Thoracic aorta (tissue), 2 donors: ENCODE measurements around the gene SALL3. TPM values are rescaled to one million over a fixed set of nuclear protein-coding genes. Genes with fewer than 3 reads are reported as not detected.

Experiments
- ATAC-seq: fragments of 150-250 bp; one replicate; pipeline ENCODE4 v1.8.0; 2017; ENCODE audit warnings: low read depth; ENCODE audit not compliant: insufficient number of reproducible peaks, low FRiP score
- DNase-seq: peaks from one replicate; pipeline ENCODE4 v3.0.0-alpha.2; 2020; ENCODE audit warnings: low spot score
- H3K27ac ChIP-seq, 2 donors: fragments of 200-600 bp; sonication (generic); 1 replicate in 1 of 2; 2 replicates in 1 of 2; pipeline ENCODE4 v1.5.1; 2016; ENCODE audit warnings: mild to moderate bottlenecking in 2 of 2, moderate library complexity in 2 of 2
- H3K27me3 ChIP-seq: fragments of 200-600 bp; sonication (generic); replicated peaks from 2 replicates; pipeline ENCODE4 v1.6.0; 2016; ENCODE audit warnings: mild to moderate bottlenecking; ENCODE audit not compliant: insufficient read depth
- H3K36me3 ChIP-seq: fragments of 200-600 bp; sonication (generic); one replicate; pipeline ENCODE4 v1.5.1; 2016
- H3K4me1 ChIP-seq, 2 donors: fragments of 200-600 bp; sonication (generic); 1 replicate in 1 of 2; 2 replicates in 1 of 2; pipeline versions ENCODE4 v1.5.1 to v1.6.0; 2016; ENCODE audit warnings: low read depth in 2 of 2, mild to moderate bottlenecking in 1 of 2; ENCODE audit not compliant: control insufficient read depth in 1 of 2
- H3K4me3 ChIP-seq: fragments of 200-600 bp; sonication (generic); 2 replicates; pipeline ENCODE4 v1.5.1; 2016; ENCODE audit warnings: mild to moderate bottlenecking
- H3K9me3 ChIP-seq: fragments of 200-600 bp; sonication (generic); 2 replicates; pipeline ENCODE4 v1.5.1; 2016
- CTCF ChIP-seq: fragments of 200-600 bp; sonication (generic); IDR thresholded peaks from one replicate; pipeline ENCODE4 v1.5.1; 2019; ENCODE audit warnings: antibody characterized with exemption
- total RNA-seq, 2 donors: library from RNA; depleted of rRNA; stranded (reverse); fragments of >200 nt; gene quantifications; one replicate each; pipeline versions ENCODE4 v1.1.0 to v1.2.3, GENCODE V29; 2016

SALL3 gene
- total RNA-seq, 2 donors from 2014 or later = not detected

GRCh38 chr18:78996741-78997490, 17.3 kb downstream of the SALL3 start:
- H3K27me3 ChIP-seq = no peaks in the 10 kb centered on the region
- H3K27ac ChIP-seq = no peak overlapping the region
- no peak for TF ChIP-seq CTCF
- no peaks in the 10 kb centered on the region for H3K4me1 ChIP-seq
- no peaks in the 10 kb centered on the region for H3K36me3 ChIP-seq
- H3K9me3 ChIP-seq = no peaks in the 10 kb centered on the region
- ATAC-seq (no peak), DNase-seq (no peak)
- H3K4me3 ChIP-seq = no peak overlapping the region

GRCh38 chr18:78998371-78999071, 18.9 kb downstream of the SALL3 start:
- Histone ChIP-seq H3K4me3 (no peak overlapping the region), H3K4me1 (no peaks in the 10 kb centered on the region), H3K9me3 (no peaks in the 10 kb centered on the region), H3K36me3 (no peaks in the 10 kb centered on the region), H3K27me3 (no peaks in the 10 kb centered on the region), H3K27ac (no peak overlapping the region)
- ATAC-seq (no peak), DNase-seq (no peak)
- TF ChIP-seq CTCF = no peak

- H3K27ac ChIP-seq = no peak overlapping the region
- DNase-seq (no peak), ATAC-seq (no peak)
- no peaks in the 10 kb centered on the region for H3K9me3 ChIP-seq
- H3K27me3 ChIP-seq = no peaks in the 10 kb centered on the region
- H3K4me3 ChIP-seq = no peak overlapping the region
- H3K36me3 ChIP-seq = no peaks in the 10 kb centered on the region
- H3K4me1 ChIP-seq = no peaks in the 10 kb centered on the region
- TF ChIP-seq CTCF = no peak
These were observed 20.3 kb downstream of the SALL3 start for GRCh38 chr18:78999939-79000338.

- no peak for ATAC-seq
These were observed 21.4 kb downstream of the SALL3 start for GRCh38 chr18:79000997-79001396.

More at GRCh38 chr18:79000997-79001396, 21.4 kb downstream of the SALL3 start:
- H3K27me3 ChIP-seq = no peaks in the 10 kb centered on the region
- no peak for DNase-seq
- no peaks in the 10 kb centered on the region for H3K9me3 ChIP-seq
- H3K27ac ChIP-seq = no peak overlapping the region
- TF ChIP-seq CTCF = no peak
- H3K4me3 ChIP-seq = no peak overlapping the region
- no peaks in the 10 kb centered on the region for H3K36me3 ChIP-seq
- no peaks in the 10 kb centered on the region for H3K4me1 ChIP-seq
